ENCODE measurements around the gene SGPP1. TPM values are rescaled to one million over a fixed set of nuclear protein-coding genes. Genes with fewer than 3 reads are reported as not detected.

Gene SGPP1
- total RNA-seq, 1 experiment from 2014 or later, result 20.8 TPM

DNA sequence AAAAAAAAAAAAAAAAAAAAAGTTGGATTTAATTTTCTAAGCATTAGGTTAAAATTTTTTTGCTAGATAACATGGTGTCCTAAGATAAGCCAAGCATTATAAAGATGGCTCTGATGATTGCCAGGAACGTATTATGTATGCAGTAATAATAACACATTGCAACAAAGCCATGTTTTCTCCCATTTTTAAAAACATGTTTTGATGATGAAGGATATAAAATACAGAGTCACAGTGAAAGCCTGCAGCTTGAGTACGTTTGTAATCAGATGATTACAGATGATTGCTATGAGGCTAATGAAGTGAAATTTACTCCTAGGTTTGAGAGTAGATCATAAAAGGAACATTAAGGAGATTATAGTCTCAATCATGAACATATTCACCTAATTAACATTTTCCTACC lies 72.9 kb downstream of the SGPP1 start:
- POLR2A ChIA-PET, result interaction anchor here (1.1 to 1.9 kb wide), 2 partner anchors 10 to 13 kb away, joined by 5 to 7 read pairs; partner anchors contain the start of gene WDR89
- TF ChIP-seq, protein P1, sequence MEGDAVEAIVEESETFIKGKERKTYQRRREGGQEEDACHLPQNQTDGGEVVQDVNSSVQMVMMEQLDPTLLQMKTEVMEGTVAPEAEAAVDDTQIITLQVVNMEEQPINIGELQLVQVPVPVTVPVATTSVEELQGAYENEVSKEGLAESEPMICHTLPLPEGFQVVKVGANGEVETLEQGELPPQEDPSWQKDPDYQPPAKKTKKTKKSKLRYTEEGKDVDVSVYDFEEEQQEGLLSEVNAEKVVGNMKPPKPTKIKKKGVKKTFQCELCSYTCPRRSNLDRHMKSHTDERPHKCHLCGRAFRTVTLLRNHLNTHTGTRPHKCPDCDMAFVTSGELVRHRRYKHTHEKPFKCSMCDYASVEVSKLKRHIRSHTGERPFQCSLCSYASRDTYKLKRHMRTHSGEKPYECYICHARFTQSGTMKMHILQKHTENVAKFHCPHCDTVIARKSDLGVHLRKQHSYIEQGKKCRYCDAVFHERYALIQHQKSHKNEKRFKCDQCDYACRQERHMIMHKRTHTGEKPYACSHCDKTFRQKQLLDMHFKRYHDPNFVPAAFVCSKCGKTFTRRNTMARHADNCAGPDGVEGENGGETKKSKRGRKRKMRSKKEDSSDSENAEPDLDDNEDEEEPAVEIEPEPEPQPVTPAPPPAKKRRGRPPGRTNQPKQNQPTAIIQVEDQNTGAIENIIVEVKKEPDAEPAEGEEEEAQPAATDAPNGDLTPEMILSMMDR (IDR thresholded peaks at IDR 0.05; ENCODE audit: unreplicated experiment), result no peak
- H3K27me3 Mint-ChIP-seq (ENCODE audit: insufficient read depth, unreplicated experiment), result no peaks in the 10 kb centered on the region
- no peaks in the 10 kb centered on the region for H3K9me3 Mint-ChIP-seq (ENCODE audit: unreplicated experiment)
- no TSS peak for BruUV-seq (replicated peaks)
- H3K4me1 Mint-ChIP-seq (ENCODE audit: insufficient read depth, unreplicated experiment), result peaks cover 5% of the 10 kb centered on the region
- no peak overlapping the region for H3K27ac Mint-ChIP-seq (ENCODE audit: low read depth, unreplicated experiment)
- CTCF ChIA-PET, result interaction anchor here (0.7 kb wide), 1 partner anchor 21 kb away, joined by 3 read pairs; no protein-coding TSS in a partner anchor
- intact Hi-C loops (cut with micrococcal nuclease), result no loop called here
- no peak for DNase-seq (ENCODE audit: unreplicated experiment)
- H3K4me3 Mint-ChIP-seq (ENCODE audit: unreplicated experiment), result no peak overlapping the region
- H3K36me3 Mint-ChIP-seq (ENCODE audit: insufficient read depth, unreplicated experiment), result no peaks in the 10 kb centered on the region

DNA sequence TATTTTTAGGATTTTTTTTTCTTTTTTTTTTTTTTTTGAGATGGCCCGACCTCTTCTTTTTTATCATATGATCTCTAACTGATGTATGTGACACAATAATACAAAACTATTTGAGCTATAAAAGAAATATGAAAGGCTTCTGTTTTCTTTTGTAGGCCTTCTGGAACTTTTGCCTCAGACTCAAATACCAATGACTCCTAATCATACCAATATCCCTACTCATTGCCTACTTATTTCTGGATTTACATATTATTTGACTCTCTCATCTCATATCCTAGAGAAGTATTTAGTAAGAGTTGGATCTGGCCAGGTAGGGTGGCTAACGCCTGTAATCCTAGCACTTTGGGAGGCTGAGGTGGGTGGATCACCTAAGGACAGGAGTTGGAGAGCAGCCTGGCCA lies 73.5 kb downstream of the SGPP1 start:
- Mint-ChIP-seq H3K27ac (ENCODE audit: low read depth, unreplicated experiment) (no peak overlapping the region), H3K27me3 (ENCODE audit: insufficient read depth, unreplicated experiment) (no peaks in the 10 kb centered on the region), H3K36me3 (ENCODE audit: insufficient read depth, unreplicated experiment) (no peaks in the 10 kb centered on the region), H3K4me3 (ENCODE audit: unreplicated experiment) (no peak overlapping the region), H3K9me3 (ENCODE audit: unreplicated experiment) (no peaks in the 10 kb centered on the region), H3K4me1 (ENCODE audit: insufficient read depth, unreplicated experiment) (peaks cover 5% of the 10 kb centered on the region)
- TF ChIP-seq, protein P1 (IDR thresholded peaks at IDR 0.05; ENCODE audit: unreplicated experiment), result no peak
- DNase-seq (ENCODE audit: unreplicated experiment), result no peak
- CTCF ChIA-PET, result no interaction called here
- POLR2A ChIA-PET, result interaction anchor here (1.1 to 1.9 kb wide), 2 partner anchors 10 to 13 kb away, joined by 5 to 7 read pairs; partner anchors contain the start of gene WDR89
- no TSS peak for BruUV-seq (replicated peaks)
- intact Hi-C loops (cut with micrococcal nuclease), result no loop called here

DNA sequence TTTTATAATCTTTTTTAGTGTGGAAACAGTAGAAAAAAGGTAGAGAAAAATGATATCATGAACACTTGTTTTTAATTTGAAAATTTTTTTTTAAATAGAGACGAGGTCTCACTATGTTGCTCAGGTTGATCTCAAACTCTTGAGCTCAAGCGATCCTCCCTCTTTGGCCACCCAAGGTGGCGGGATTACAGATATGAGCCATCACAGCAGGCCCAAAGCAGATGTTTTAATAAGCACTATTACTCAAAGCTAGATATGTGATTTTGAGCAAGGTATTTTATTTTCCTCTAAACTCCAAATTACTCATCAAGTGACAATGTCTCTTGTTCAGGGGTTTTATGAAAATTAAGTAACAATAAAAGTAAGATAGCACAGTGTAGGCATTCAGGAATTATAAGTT lies 75.5 kb downstream of the SGPP1 start:
- Mint-ChIP-seq H3K36me3 (ENCODE audit: insufficient read depth, unreplicated experiment) (peaks cover 5% of the 10 kb centered on the region), H3K4me3 (ENCODE audit: unreplicated experiment) (no peak overlapping the region), H3K9me3 (ENCODE audit: unreplicated experiment) (no peaks in the 10 kb centered on the region), H3K27ac (ENCODE audit: low read depth, unreplicated experiment) (no peak overlapping the region), H3K27me3 (ENCODE audit: insufficient read depth, unreplicated experiment) (no peaks in the 10 kb centered on the region), H3K4me1 (ENCODE audit: insufficient read depth, unreplicated experiment) (peaks cover 5% of the 10 kb centered on the region)
- CTCF ChIA-PET, result interaction anchor here (0.9 to 2.2 kb wide), 2 partner anchors 118 to 120 kb away, joined by 4 to 8 read pairs; no protein-coding TSS in a partner anchor
- TF ChIP-seq, protein P1 (IDR thresholded peaks at IDR 0.05; ENCODE audit: unreplicated experiment), result no peak
- intact Hi-C loops (cut with micrococcal nuclease), result no loop called here
- POLR2A ChIA-PET, result interaction anchor here (1.2 to 2.2 kb wide), 2 partner anchors 9 to 10 kb away, joined by 3 to 11 read pairs; partner anchors contain the start of gene WDR89
- no TSS peak for BruUV-seq (replicated peaks)
- DNase-seq (ENCODE audit: unreplicated experiment), result no peak

DNA sequence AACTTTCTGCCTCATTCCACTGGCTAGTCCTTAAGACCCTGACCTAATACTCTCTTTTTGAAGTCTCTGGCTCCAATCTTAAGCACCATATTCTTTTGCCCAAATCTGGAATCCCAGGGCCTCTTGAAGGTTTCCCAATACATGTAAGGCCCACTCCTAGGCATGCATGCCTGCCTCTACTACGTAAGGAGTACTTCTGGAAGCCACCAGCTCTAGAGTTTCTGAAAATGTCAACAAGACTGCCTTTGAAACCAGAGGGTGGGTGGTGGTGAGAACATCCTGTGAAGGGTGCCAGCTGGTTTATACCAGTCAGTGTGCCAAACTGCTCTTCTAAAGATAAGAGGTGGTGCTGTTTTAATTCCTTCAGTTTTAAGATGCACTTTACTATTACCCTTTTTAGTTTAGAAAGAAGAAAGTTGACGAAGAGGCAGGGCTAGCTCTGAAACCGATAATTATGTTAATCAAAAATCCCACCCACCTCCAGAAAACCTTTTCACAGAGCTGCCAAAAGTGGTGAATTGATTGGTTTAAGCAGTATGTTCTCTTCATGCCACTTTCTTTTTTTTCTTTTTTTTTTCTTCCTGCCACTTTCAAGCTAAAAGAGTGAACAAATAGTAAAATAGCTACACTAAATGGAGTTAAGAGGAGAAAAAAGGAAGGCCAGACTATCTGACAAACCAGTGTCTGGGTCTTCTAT lies 77.5 kb downstream of the SGPP1 start:
- no peaks in the 10 kb centered on the region for H3K27me3 Mint-ChIP-seq (ENCODE audit: insufficient read depth, unreplicated experiment)
- TF ChIP-seq, protein P1 (IDR thresholded peaks at IDR 0.05; ENCODE audit: unreplicated experiment), result no peak
- CTCF ChIA-PET, result no interaction called here
- BruUV-seq (replicated peaks), result no TSS peak
- no peaks in the 10 kb centered on the region for H3K9me3 Mint-ChIP-seq (ENCODE audit: unreplicated experiment)
- H3K4me3 Mint-ChIP-seq (ENCODE audit: unreplicated experiment), result no peak overlapping the region
- peaks cover 5% of the 10 kb centered on the region for H3K36me3 Mint-ChIP-seq (ENCODE audit: insufficient read depth, unreplicated experiment)
- POLR2A ChIA-PET, result interaction anchor here (0.6 to 1.1 kb wide), 2 partner anchors 13 to 107 kb away, joined by 3 read pairs; partner anchors contain the start of gene PPP2R5E
- intact Hi-C loops (cut with micrococcal nuclease), result no loop called here
- DNase-seq (ENCODE audit: unreplicated experiment), result no peak
- no peaks in the 10 kb centered on the region for H3K4me1 Mint-ChIP-seq (ENCODE audit: insufficient read depth, unreplicated experiment)
- H3K27ac Mint-ChIP-seq (ENCODE audit: low read depth, unreplicated experiment), result no peak overlapping the region

Data from MCF 10A (cell line).